Caco-2 (cell line): ENCODE data around the gene OR5H15. TPM values are rescaled to one million over a fixed set of nuclear protein-coding genes. Genes with fewer than 3 reads are reported as not detected.
"Not testable (repeated sequence)": the region's sequence is repeated elsewhere in the genome, so short reads cannot be mapped to it uniquely, and the experiment has no call there.

Source experiments
- BruUV-seq: library from RNA; stranded (reverse); fragments of 400-500 nt; replicated peaks from 2 replicates; lab custom pipeline; 2021; lab: Mats Ljungman, UMichigan
- CTCF ChIA-PET: fragments of 300-600 bp; sonication (Branson Sonifier 250); formaldehyde crosslinking; loops from one replicate; lab custom pipeline; 2022; ENCODE audit warnings: antibody characterized with exemption; lab: Charles Lee
- POLR2A ChIA-PET: fragments of 300-600 bp; sonication (Branson Sonifier 250); formaldehyde crosslinking; loops from one replicate; lab custom pipeline; 2022; ENCODE audit warnings: antibody characterized with exemption; lab: Charles Lee
- DNase-seq, 2 experiments: peaks; one replicate each; pipeline versions ENCODE4 v3.0.0 to v3.0.0-alpha.2; 2020 to 2022
- H3K27me3 ChIP-seq: replicated peaks from 2 replicates; pipeline ENCODE4 v1.6.0; 2011; ENCODE audit warnings: low read length; ENCODE audit not compliant: control insufficient read depth, insufficient read depth
- H3K36me3 ChIP-seq: 2 replicates; pipeline ENCODE4 v1.5.1; 2011; ENCODE audit warnings: low read length; ENCODE audit not compliant: control insufficient read depth, insufficient read depth
- H3K4me1 ChIP-seq: fragments of 250-450 bp; sonication (Bioruptor Pico); 2 replicates; pipeline ENCODE4 v1.5.1; 2020; ENCODE audit warnings: mild to moderate bottlenecking
- H3K4me3 ChIP-seq: 2 replicates; pipeline ENCODE4 v1.5.1; 2011; ENCODE audit warnings: low read depth, mild to moderate bottlenecking, control low read depth, low read length
- H3K9me3 ChIP-seq: fragments of 250-450 bp; sonication (Bioruptor Pico); 2 replicates; pipeline ENCODE4 v1.5.1; 2020; ENCODE audit warnings: mild to moderate bottlenecking, moderate library complexity
- H3K27ac Mint-ChIP-seq: one replicate; pipeline ENCODE4 v1.8.0; 2022; ENCODE audit warnings: mixed read lengths; ENCODE audit not compliant: unreplicated experiment
- H3K27me3 Mint-ChIP-seq: one replicate; pipeline ENCODE4 v1.8.0; 2022; ENCODE audit warnings: mixed read lengths; ENCODE audit not compliant: insufficient read depth, unreplicated experiment
- H3K36me3 Mint-ChIP-seq: one replicate; pipeline ENCODE4 v1.8.0; 2022; ENCODE audit warnings: mild to moderate bottlenecking, mixed read lengths; ENCODE audit not compliant: insufficient read depth, unreplicated experiment
- H3K4me1 Mint-ChIP-seq: one replicate; pipeline ENCODE4 v1.8.0; 2022; ENCODE audit warnings: low read depth, mixed read lengths; ENCODE audit not compliant: unreplicated experiment
- H3K4me3 Mint-ChIP-seq: one replicate; pipeline ENCODE4 v1.8.0; 2022; ENCODE audit warnings: mild to moderate bottlenecking, moderate library complexity, mixed read lengths; ENCODE audit not compliant: unreplicated experiment
- H3K9me3 Mint-ChIP-seq: one replicate; pipeline ENCODE4 v1.8.0; 2022; ENCODE audit warnings: mixed read lengths; ENCODE audit not compliant: unreplicated experiment
- CTCF ChIP-seq, 2 experiments: fragments of 200-600 bp in 1 of 2; IDR thresholded peaks; 1 replicate in 1 of 2; 2 replicates in 1 of 2; pipeline versions ENCODE4 v1.5.1 to v1.8.0; 2011 to 2022; ENCODE audit warnings: antibody characterized with exemption in 1 of 2, control low read depth in 1 of 2, inconsistent platforms in 1 of 2, low read depth in 1 of 2, low read length in 1 of 2, mild to moderate bottlenecking in 1 of 2, moderate library complexity in 1 of 2; ENCODE audit not compliant: insufficient read depth in 1 of 2, severe bottlenecking in 1 of 2, unreplicated experiment in 1 of 2
- intact Hi-C: fragments of 100-400 bp; cut with micrococcal nuclease; formaldehyde crosslinking; loops from one replicate; pipeline ENCODE4 v1.10.0; 2022; ENCODE audit not compliant: unreplicated experiment
- total RNA-seq: library from RNA; stranded (reverse); gene quantifications from 2 replicates; pipeline ENCODE4 v1.2.3, GENCODE V29; 2022

OR5H15 gene
- total RNA-seq, 1 experiment from 2014 or later = not detected

DNA sequence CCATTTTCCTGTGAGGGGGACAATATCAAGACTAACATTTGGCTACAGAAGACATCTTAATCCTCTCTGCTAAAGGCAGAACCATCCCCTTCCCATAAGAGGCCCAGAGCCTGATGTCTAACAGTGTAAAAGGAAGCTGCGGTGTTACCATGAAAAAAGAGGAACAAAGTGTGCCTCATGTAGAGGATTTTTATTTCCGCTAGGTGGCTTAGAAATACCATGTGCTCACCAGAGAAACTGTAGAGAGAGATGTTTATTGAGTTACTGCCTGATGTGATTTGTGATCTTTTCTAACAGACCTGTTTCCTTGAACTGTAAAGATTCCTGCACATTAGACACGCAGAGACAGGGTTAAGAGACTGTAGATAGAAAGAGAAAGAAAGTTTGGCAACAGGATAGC is 22.0 kb downstream of the OR5H15 start:
- H3K9me3 ChIP-seq = no peaks in the 10 kb centered on the region
- TF ChIP-seq CTCF (IDR thresholded peaks at IDR 0.05; ENCODE audit: insufficient read depth in 1 of 2, low read depth in 1 of 2, low read length in 1 of 2, severe bottlenecking in 1 of 2, unreplicated experiment in 1 of 2) = peak in 1 of 2 experiments; percentile 39
- Mint-ChIP-seq H3K4me3 (no peak overlapping the region), H3K36me3 (no peaks in the 10 kb centered on the region), H3K27me3 (peaks cover 3% of the 10 kb centered on the region), H3K27ac (no peak overlapping the region), H3K9me3 (peaks cover 10% of the 10 kb centered on the region), H3K4me1 (no peaks in the 10 kb centered on the region)
- CTCF ChIA-PET = interaction anchor here (0.6 kb wide), 1 partner anchor 141 kb away, joined by 4 read pairs; no protein-coding TSS in a partner anchor
- BruUV-seq = no TSS peak
- H3K36me3 ChIP-seq = no peaks in the 10 kb centered on the region
- H3K4me1 ChIP-seq = no peaks in the 10 kb centered on the region
- no peak overlapping the region for H3K4me3 ChIP-seq
- intact Hi-C loops = loop anchor here (1.0 to 10.0 kb wide), 2 partner anchors 141 to 386 kb away; no protein-coding TSS in a partner anchor
- H3K27me3 ChIP-seq = no peaks in the 10 kb centered on the region
- no peak for DNase-seq
- POLR2A ChIA-PET = no interaction called here

GRCh38 chr3:98190911-98191310 is 24.4 kb downstream of the OR5H15 start:
- DNase-seq, H3K4me1 ChIP-seq, BruUV-seq, H3K9me3 ChIP-seq, H3K4me1 Mint-ChIP-seq, intact Hi-C loops, H3K4me3 Mint-ChIP-seq, H3K9me3 Mint-ChIP-seq, H3K27me3 ChIP-seq, H3K4me3 ChIP-seq, H3K36me3 ChIP-seq, H3K36me3 Mint-ChIP-seq, CTCF ChIA-PET, H3K27me3 Mint-ChIP-seq, POLR2A ChIA-PET, H3K27ac Mint-ChIP-seq: not testable (repeated sequence)

GRCh38 chr3:98196293-98196692 is 29.8 kb downstream of the OR5H15 start:
- H3K9me3 Mint-ChIP-seq, H3K27ac Mint-ChIP-seq, H3K4me1 Mint-ChIP-seq, H3K27me3 Mint-ChIP-seq, H3K4me3 ChIP-seq, H3K36me3 ChIP-seq, DNase-seq, intact Hi-C loops, POLR2A ChIA-PET, H3K9me3 ChIP-seq, CTCF ChIA-PET, H3K4me3 Mint-ChIP-seq, H3K36me3 Mint-ChIP-seq, BruUV-seq, H3K27me3 ChIP-seq, H3K4me1 ChIP-seq: not testable (repeated sequence)

GRCh38 chr3:98199020-98199419 is 32.5 kb downstream of the OR5H15 start:
- Histone ChIP-seq H3K4me3 (no peak overlapping the region), H3K9me3 (no peaks in the 10 kb centered on the region), H3K4me1 (peaks cover 9% of the 10 kb centered on the region; the same call in 1 of the 2 replicates), H3K36me3 (no peaks in the 10 kb centered on the region), H3K27me3 (no peaks in the 10 kb centered on the region)
- no TSS peak for BruUV-seq
- no peak for TF ChIP-seq CTCF (IDR thresholded peaks at IDR 0.05; ENCODE audit: insufficient read depth in 1 of 2, low read depth in 1 of 2, low read length in 1 of 2, severe bottlenecking in 1 of 2, unreplicated experiment in 1 of 2)
- ChIA-PET CTCF (no interaction called here), POLR2A (no interaction called here)
- DNase-seq = no peak
- no peaks in the 10 kb centered on the region for H3K9me3 Mint-ChIP-seq
- H3K4me3 Mint-ChIP-seq = no peak overlapping the region
- H3K27ac Mint-ChIP-seq = no peak overlapping the region
- H3K27me3 Mint-ChIP-seq = no peaks in the 10 kb centered on the region
- no peaks in the 10 kb centered on the region for H3K4me1 Mint-ChIP-seq
- H3K36me3 Mint-ChIP-seq = no peaks in the 10 kb centered on the region
- intact Hi-C loops = no loop called here
